ENCODE data around the gene PAN2.
"Not testable (repeated sequence)": the region's sequence is repeated elsewhere in the genome, so short reads cannot be mapped to it uniquely, and the experiment has no call there.

The PAN2 gene

GRCh38 chr12:56342290-56342689 is 8.5 kb upstream of the PAN2 start:
- not testable (repeated sequence) for FAIRE-seq; DNase-seq (ENCODE audit: low spot score)

DNA sequence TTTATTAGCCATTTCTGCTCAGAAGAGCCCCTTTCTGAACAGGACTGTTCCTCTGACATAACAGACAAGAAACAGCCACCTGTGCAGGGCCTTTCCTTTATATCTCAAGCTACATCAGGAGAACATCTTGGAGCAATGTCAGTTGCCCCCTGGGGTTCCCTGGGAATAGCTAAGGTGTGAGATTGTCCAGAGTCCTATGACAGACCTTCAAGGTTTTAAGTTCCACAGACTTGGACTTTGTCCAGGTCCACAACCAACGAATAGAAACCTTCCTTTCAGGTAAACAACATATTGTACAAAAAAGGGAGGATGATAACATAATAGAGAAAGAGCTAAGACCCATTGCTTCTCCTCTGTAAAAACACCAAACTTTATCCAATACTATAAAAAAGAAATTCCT is 7.8 kb upstream of the PAN2 start:
- DNase-seq (ENCODE audit: low spot score), result no peak
- FAIRE-seq, result no peak

- DNase-seq (ENCODE audit: low spot score), result no peak
- FAIRE-seq, result no peak
These were observed 5.3 kb upstream of the PAN2 start for GRCh38 chr12:56339158-56339422.

DNA sequence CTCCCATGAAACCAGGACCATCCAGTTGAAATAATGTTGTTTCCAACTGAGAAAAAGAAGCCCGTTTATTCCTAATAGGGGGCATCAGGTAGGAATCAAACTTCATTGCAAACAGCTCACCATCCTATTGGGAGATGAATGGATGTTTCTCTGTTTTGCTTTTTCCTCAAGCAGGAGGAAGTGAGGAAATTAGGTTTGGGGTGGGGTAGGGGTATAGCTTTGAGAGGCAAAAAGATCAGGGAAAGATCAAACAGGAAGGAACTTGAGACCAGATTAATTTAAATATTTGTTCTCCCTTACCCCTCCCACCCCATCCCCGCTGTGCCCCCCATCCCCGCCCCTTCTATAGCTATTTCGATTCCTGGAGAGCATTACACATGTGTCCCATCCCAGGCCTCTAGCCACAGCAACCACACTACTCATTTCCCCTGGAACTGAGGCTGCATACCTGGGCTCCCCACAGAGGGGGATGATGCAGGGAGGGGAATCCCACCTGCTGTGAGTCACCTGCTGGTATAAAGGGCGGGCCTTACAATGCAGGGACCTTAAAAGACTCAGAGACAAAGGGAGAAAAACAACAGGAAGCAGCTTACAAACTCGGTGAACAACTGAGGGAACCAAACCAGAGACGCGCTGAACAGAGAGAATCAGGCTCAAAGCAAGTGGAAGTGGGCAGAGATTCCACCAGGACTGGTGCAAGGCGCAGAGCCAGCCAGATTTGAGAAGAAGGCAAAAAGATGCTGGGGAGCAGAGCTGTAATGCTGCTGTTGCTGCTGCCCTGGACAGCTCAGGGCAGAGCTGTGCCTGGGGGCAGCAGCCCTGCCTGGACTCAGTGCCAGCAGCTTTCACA is 4.7 kb upstream of the PAN2 start, which contains the start of gene IL23A:
IL23A (plus strand) TSS at position 577 of the 850 bp plus-strand sequence; CDS start at position 738, 161 bp downstream.
- FAIRE-seq, result no peak
- peak; percentile 49 for DNase-seq (ENCODE audit: low spot score)

DNA sequence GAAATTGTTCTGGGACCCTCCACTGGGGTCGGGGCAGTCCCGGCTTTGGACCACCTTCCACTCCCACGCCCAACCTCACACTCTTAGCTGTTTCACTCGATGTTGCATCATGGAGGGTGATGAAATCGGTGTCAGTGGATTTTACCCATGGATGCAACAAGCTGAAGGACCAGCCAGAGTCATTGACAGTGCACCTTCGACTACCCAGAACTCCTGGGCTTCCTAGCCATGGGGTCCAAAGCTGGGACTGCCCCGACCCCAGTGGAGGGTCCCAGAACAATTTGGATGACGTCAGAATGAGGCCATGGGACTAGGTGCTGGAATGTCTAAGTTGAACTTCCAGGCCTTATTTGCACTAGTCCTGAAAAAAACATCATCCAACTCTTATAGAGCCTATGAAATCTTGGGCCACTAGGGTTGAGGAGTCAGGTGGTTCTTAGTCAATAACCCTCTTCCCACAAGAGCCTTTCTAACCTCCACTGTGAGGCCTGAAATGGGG is 4.0 kb upstream of the PAN2 start:
- FAIRE-seq, result no peak
- no peak for DNase-seq (ENCODE audit: low spot score)

DNA sequence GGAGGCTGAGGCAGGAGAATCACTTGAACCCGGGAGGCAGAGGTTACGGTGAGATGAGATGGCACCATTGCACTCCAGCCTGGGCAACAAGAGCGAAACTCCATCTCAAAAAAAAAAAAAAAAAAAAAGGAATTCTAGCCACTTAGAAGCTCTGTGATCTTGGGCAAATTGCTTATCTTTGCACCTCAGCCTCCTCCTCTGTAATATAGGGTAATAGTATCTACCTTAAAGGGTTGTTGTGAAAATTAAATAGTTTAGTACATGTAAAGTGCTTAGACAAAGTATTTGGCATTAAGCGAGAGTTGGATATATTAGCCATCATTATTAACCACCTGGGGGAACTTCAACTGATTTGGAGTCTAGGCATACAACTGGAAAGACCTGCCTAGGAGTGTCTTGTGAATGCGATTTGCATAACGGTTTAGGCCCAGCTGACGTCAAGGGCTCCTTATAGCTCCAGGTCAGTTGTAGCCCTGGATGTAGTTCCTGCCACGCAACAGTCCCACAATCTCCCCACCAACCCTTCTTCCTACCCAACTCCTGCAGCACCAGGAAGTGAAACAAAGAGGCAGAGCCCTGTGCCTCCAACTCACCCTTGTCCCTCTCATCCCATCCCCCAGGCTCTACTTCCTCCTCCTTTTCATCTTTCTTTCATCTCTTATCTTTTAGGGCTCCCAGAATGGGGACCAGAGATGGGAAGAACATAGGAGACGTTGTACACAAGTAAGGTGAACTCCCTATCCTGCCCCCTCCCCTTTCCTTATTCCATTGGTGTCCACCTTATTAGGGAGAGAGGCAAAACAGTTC is 2.8 kb upstream of the PAN2 start:
- no peak for DNase-seq (ENCODE audit: low spot score)
- FAIRE-seq, result no peak

- DNase-seq (ENCODE audit: low spot score); FAIRE-seq: not testable (repeated sequence)
These were observed 1.7 kb upstream of the PAN2 start for GRCh38 chr12:56335527-56335926.

- DNase-seq (ENCODE audit: low spot score) (no peak), FAIRE-seq (no peak)
These were observed 642 bp upstream of the PAN2 start for GRCh38 chr12:56334490-56334793.

DNA sequence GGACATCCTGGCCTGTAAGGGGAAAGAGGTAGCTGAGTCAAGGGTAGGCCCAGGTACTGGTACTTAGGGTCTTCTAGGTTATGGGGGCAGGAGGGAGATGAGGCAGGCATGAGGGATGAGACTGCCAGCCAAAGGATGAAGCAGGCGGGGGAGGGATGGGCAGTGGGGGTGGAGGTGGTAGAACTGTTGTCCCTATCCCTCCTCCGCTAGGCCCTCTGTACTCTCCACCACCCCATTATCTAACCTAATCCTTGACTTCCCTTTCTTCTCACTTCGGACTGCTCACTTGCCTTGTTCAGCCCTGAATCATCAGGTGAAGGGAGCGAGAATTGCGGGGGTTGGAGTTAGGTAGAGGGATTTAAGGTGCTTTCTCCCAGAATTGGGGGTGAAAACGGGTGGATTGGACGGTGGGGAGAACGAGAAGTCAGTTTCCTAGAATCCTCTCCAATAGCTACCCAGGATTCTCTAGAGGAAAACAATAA is 562 bp downstream of the PAN2 start:
- DNase-seq (ENCODE audit: low spot score) (no peak), FAIRE-seq (no peak)

DNA sequence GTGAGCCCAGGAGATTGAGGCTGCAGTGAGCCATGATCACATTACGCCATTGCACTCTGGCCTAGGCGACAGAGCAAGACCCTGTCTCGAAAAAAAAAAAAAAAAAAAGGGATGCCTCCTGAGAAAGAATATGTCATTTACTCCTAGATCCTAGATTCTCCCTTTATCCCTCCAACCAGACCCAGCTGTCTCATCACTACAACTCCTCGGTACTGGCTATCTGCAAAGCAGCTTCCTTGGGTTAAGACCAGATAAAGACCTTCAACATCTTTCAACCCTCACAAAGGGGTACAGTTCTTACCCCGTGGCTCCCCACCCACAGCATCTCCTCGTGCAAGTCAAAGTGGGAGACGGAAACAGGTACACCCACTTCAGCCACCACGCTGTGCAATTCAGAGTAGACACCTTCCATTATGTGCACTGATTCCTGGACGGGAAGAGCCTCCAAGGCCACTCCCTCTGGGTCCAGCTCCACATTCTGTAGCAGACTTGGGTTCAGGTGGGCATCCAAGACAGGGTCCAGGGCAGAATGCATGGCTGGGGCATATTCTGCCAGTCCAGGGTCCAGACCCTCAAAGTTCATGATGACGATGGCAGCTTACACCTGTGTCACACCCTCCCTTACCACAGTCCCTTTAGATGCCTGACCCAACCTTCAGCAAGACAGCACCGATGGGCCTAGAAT is 1.1 kb downstream of the PAN2 start:
- no peak for FAIRE-seq

DNA sequence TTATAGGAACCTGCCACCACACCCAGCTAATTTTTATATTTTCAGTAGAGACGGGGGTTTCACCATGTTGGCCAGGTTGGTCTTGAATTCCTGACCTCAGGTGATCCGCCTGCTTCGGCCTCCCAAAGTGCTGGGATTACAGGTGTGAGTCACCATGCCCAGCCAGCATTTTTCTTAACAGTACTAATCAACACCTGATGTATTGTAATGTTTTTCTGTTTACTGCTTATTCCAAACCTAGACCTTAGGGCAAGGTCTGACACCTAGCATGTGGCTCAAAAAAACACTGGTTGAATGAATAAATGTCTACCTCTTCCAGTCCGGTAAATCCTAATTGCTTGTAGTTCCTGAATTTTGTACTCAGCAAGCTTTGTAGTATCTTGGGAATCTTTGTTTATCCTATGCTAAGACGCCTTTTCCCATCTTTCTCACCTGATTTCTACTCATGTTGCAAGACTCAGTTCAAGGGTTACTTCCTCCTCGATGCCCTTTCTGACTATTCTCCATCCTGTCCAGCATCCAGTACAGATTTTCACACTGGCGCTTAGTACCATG is 2.8 kb downstream of the PAN2 start:
- DNase-seq (ENCODE audit: low spot score) (no peak), FAIRE-seq (no peak)

More for the DNA sequence above, 1.1 kb downstream of the PAN2 start:
- DNase-seq (ENCODE audit: low spot score), result no peak

GRCh38 chr12:56326533-56326932 is 7.3 kb downstream of the PAN2 start:
- DNase-seq (ENCODE audit: low spot score) (no peak), FAIRE-seq (no peak)

- DNase-seq (ENCODE audit: low spot score) (no peak), FAIRE-seq (no peak)
These were observed 7.7 kb downstream of the PAN2 start for GRCh38 chr12:56326126-56326525.

GRCh38 chr12:56324206-56324605 is 9.6 kb downstream of the PAN2 start:
- DNase-seq (ENCODE audit: low spot score), result no peak
- FAIRE-seq, result no peak

DNA sequence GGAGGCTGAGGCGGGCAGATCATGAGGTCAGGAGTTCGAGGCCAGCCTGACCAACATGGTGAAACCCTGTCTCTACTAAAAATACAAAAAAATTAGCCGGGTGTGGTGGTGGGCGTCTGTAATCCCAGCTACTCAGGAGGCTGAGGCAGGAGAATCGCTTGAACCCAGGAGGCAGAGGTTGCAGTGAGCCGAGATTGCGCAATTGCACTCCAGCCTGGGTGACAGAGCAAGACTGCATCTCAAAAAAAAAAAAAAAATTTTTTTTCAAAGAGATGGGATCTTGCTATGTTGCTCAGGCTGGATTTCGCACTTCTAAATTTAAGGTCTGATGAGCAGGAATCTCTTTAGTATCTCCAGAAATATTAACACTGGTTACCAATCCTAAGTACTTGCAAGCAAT is 12.2 kb downstream of the PAN2 start:
- not testable (repeated sequence) for FAIRE-seq; DNase-seq (ENCODE audit: low spot score)

GRCh38 chr12:56321027-56321426 is 12.8 kb downstream of the PAN2 start:
- FAIRE-seq (no peak), DNase-seq (ENCODE audit: low spot score) (no peak)

- no peak for FAIRE-seq
- DNase-seq (ENCODE audit: low spot score), result no peak
These were observed 16.1 kb downstream of the PAN2 start for GRCh38 chr12:56317675-56318074.

- peak; percentile 97 for DNase-seq (ENCODE audit: low spot score)
- peak; percentile 81 for FAIRE-seq
These were observed 18.0 kb downstream of the PAN2 start, which contains the start of gene CNPY2 for GRCh38 chr12:56315622-56316473. Gene CNPY2 (minus strand): TSS chr12:56315988. CDS start chr12:56315217, 771 bp downstream.

- FAIRE-seq, result no peak
- no peak for DNase-seq (ENCODE audit: low spot score)
These were observed 18.6 kb downstream of the PAN2 start for GRCh38 chr12:56315249-56315621.

- no peak for DNase-seq (ENCODE audit: low spot score)
- FAIRE-seq, result no peak
These were observed 22.8 kb downstream of the PAN2 start for GRCh38 chr12:56311003-56311402.

DNA sequence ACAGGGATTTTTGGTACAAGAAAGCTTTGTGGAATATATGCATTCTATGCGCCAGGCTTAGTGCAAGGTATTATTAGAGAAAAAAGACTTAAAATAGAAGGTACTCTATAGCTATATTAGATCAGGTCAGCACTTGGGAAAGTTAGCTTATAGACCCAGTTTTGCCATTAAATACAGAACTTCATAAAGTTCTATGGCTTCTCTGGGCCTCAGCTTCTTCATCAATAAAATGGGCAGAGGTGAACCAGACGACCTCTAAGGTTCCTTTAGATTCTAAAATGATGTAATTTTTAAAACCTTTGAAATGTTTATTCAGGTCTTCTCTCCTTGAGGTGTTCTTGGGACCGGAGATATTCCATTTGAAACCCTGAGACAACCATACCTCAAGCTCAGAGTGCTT is 25.1 kb downstream of the PAN2 start:
- no peak for DNase-seq (ENCODE audit: low spot score)
- FAIRE-seq, result no peak

Data from RCC 7860 (cell line).